A549 treated with AZD9567 at 1 μM for 4 hours (cell line): ENCODE data around the gene STRADB. TPM values are rescaled to one million over a fixed set of nuclear protein-coding genes. Genes with fewer than 3 reads are reported as not detected.

Source experiments
- total RNA-seq: library from RNA; stranded (reverse); fragments of 200-300 nt; extraction: Qiagen RNA extraction; gene quantifications from 5 replicates; pipeline ENCODE4 v1.2.3, GENCODE V29; 2022; ENCODE audit not compliant: insufficient read depth

STRADB gene
- 21.7 to 49.2 TPM (median 24.5 TPM) in 5 replicates for total RNA-seq

GRCh38 chr2:201451292-201452057, at the start of gene STRADB, which contains the start of gene TRAK2:
TSS of gene STRADB (plus strand) at chr2:201451740. CDS start at chr2:201454841, 3,101 bp downstream.
TSS of gene TRAK2 (minus strand) at chr2:201451458. CDS start at chr2:201420507, 30,951 bp downstream.

Other genes starting within 250 kb of the STRADB start
- gene CASP8, start 191.2 kb upstream of the STRADB start, total RNA-seq: 27.3 to 37.5 TPM (median 31.8 TPM) in 5 replicates
- gene FLACC1, start 94.4 kb upstream of the STRADB start, total RNA-seq: 0.12 to 0.16 TPM (median 0.15 TPM) in 3 of 5 replicates, not detected in the others
- gene TRAK2, start 282 bp upstream of the STRADB start, total RNA-seq: 12.0 to 16.8 TPM (median 14.8 TPM) in 5 replicates
- gene TMEM237, start 191.8 kb downstream of the STRADB start, total RNA-seq: 17.9 to 27.4 TPM (median 19.0 TPM) in 5 replicates
- 0.03 to 0.11 TPM (median 0.07 TPM) in 4 of 5 replicates, not detected in the other for gene MPP4, start 246.9 kb downstream of the STRADB start, total RNA-seq